ENCODE results near the gene PER2.

The PER2 gene

GRCh38 chr2:238226698-238227586 lies 61.5 kb downstream of the PER2 start:
- DNase-seq, result no peak

- DNase-seq, result no peak
Observed at GRCh38 chr2:238225911-238226697, 62.3 kb downstream of the PER2 start.

DNA sequence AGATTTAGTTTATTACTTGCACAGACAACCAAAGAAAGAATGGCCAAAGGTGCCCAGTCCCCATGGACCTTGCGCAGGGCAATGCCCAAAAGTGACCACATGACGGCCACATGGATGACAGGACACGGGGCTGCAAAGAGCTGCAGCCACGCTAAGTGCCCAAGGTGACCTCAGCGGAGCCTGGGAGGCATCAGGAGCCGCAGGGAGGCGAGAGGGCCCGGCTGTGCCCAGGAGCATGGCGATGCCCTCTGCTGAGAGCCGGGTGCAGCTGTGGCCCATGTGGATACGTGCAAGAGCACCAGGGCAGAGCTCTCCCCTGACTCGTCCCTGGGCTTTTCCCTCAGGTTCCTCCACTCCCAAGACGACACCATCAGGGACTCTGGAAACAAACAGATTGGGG lies 63.3 kb downstream of the PER2 start:
- DNase-seq, result no peak

DNA sequence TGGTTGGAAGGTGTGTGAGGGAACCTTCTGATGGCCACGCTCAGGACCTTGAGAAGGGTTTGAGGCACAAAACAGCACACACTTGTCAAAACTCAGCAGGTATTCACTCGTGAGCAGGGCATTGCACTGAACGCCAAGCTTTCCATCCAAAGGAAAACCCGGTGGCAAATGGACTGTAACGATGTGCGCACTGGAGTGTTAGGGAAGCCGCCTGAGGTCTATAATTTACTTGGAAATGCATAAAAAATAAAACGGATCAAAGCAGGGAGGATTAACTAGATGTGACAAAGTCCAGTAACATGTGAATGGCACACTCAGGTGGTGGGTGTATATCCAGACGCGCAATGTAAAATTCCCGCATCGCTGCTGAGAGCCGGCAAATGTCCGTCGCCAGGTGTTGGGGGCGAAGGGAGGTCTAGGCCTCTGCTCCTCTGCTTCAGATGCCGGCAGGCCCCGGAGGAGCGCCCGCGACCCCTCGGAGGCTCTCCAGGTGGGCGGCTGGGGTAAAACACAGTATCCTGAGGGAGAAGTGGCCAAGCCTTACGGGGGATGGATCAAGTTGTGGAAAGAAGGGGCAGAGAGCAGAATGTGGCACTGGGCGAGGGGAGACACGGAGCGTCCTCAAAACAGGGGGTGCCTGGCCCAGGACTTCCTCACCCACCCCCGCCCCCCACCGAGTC lies 63.9 kb downstream of the PER2 start:
- no peak for DNase-seq

DNA sequence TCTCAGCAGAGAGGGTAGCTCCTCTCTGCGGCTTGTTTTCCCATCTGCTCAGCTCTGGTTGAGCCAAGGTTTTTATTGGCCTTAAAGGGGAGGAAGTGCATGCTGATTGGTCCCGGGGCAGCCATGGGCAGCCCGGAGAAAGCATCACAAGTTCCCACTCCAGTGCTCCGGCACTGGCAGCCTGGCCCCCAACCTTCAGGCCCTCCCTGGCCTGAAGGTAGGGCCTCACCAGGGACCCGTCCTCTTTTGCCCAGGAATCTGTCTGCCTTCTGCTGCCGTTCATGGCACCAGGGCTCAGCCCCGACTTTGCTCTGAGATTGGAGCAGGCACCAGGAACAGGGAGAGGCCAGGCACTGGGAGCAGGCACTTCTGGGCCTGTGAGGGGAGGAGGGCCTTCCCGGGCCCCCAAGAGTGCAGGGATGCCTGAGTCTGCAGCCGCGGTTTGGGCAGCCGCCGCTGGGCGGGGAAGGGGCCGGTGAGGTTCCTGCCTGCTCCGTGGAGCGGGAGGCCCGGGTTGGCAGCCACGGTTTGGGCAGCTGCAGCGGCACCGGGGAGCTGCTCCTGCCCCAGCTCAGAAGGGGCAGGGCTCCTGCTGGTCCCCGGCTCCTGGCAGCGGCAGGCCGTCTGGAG lies 67.4 kb downstream of the PER2 start:
- peak; percentile 33 for DNase-seq

DNA sequence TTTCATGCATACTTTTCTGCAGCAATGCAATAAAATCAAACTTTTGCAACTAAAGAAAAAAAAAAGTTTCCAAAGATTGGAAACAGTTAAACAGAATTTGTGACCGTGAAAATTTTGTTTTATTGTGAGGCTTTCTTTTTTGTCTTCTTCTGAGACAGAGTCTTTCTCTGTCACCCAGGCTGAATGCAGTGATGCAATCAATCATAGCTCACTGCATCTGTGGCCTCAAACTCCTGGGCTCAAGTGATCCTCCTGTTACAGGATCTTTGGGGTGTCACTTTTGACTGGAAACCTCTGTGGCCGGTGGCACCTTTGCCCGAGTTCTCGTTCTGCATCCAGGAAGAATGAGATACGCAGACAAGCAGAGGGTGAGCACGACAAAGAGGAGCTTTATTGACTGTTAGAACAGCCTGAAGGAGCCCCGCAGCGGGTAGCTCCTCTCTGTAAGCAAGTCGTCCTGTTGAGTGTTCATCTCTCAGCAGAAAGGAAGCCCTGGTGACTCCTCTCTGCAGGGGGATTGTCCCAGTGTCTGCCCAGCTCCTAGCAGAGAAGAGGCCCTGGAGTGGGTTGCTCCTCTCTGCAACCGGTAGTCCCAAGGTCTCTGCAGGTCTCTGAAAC lies 68.0 kb downstream of the PER2 start:
- DNase-seq, result no peak

- DNase-seq, result no peak
Observed at GRCh38 chr2:238216651-238217184, 71.7 kb downstream of the PER2 start.

DNA sequence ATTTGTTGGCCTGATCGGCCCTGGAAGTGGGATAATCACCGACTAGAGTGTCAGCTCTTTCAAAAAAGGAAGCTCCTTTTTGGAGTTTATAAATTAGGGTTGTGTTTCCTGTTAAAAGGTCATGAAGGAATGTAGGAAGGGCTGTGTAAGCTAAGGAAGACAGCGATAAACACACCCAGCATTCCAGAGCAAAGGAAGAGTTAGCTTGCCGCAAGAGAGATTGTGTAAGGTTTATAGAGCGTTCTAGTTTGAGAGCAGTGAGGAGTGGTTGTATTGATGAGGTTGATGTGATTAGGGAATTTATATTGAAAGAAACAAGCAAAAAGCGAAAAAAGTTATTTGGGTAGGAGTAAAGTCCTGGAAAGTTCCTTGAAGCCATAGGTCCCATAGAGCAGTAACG lies 81.4 kb downstream of the PER2 start:
- no peak for DNase-seq

DNA sequence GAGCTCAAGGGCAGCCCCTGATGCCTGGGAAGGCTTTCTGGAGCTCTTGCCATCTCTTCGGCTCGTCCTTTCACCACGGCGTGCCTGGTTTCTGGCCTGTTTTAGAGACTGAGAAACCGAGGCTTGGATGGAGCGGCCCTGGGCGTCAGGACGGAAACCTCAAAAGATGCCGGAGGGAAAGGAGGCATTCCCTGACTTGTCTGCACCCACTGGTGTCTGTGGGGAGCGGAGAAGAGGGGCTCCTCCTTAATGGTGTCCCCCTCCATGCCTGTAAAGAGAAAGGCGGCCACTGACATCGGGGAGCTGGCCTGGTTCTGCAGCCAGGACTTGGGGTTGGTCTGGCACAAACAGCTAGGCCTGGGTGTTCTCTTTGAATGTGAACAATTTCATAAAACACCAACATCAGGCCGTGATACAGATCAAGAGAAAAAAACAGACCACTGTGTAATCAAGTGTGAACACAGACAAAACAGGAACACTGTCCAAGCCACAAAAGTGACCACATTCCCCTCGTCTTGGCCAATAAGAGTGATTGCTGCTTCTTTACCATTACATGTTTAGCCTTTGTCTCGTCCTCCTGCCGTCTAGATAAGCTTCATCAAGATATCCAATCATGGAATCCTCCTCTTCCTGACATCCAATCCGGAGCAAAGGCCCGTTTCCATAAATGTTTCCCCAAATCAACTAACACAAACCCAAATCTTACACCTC lies 84.3 kb downstream of the PER2 start:
- no peak for DNase-seq

DNA sequence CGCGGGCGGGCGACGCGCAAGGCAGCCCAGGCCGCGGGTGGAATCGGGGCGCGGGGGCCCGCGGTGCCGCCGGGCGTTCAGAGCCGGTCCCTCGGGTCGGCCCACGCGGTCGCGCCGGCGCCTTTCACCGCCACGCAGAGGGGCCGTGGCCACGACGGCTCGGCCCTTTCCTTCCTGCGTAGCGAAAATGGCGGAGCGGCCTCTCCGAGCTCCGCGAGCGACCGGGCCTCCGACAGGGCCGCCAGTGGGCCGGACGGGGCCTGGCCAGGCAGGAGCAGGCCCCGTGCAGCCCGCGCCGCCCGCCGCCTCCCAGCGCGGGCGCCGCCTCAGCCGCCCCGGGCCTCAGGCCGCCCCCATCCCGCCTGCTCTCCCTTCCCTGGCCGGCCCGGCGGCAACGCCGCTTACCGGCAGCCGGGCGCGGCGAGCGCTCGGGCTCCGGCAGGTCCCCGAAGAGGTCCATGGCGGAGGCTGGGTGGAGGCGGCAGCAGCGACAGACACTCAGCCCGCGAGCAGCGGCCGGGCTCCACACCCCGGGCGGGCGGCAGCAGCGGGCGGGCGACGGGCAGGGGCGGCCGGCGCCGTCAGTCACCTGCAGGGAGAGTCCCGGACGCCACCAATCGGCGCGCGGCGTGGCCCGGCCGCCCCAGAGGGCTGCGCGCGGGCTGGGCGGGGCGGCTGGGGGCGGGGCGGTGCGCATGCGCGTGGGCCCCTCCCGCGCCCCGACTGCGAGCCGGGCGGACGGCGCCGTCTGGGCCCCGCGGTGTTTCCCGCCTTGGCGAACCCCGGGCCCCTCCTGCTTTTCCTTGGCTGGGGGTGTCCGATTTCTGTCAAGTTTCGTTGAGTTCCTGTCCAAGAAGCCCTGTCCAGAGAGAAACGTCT lies 85.1 kb downstream of the PER2 start, which contains the start of gene ILKAP:
Gene ILKAP, minus strand, starts transcription at position 602 of the 879 bp plus-strand sequence. Its CDS starts 142 bp downstream, at position 460.
- DNase-seq, result peak; percentile 64

GRCh38 chr2:238202326-238203093 lies 85.9 kb downstream of the PER2 start:
- DNase-seq, result no peak
